Mesothelial cell of epicardium (in vitro differentiated cells): ENCODE results near the gene MBTD1. TPM values are rescaled to one million over a fixed set of nuclear protein-coding genes. Genes with fewer than 3 reads are reported as not detected.
"Not testable (repeated sequence)": the region's sequence is repeated elsewhere in the genome, so short reads cannot be mapped to it uniquely, and the experiment has no call there.

Source experiments
- DNase-seq, 2 experiments: peaks; one replicate each; pipeline ENCODE4 v3.0.0; 2021; ENCODE audit warnings: low spot score in 2 of 2; ENCODE audit not compliant: unreplicated experiment in 2 of 2
- H3K27ac Mint-ChIP-seq: 2 replicates; pipeline ENCODE4 v1.8.0; 2021; ENCODE audit warnings: mixed read lengths
- H3K27me3 Mint-ChIP-seq: 2 replicates; pipeline ENCODE4 v1.8.0; 2021; ENCODE audit warnings: low read depth, mixed read lengths
- H3K36me3 Mint-ChIP-seq: 2 replicates; pipeline ENCODE4 v1.8.0; 2021; ENCODE audit warnings: mixed read lengths
- H3K4me1 Mint-ChIP-seq: 2 replicates; pipeline ENCODE4 v1.8.0; 2021; ENCODE audit warnings: mixed read lengths
- H3K4me3 Mint-ChIP-seq: 2 replicates; pipeline ENCODE4 v1.8.0; 2021; ENCODE audit warnings: mild to moderate bottlenecking, moderate library complexity, mixed read lengths
- H3K9me3 Mint-ChIP-seq: 2 replicates; pipeline ENCODE4 v1.8.0; 2021; ENCODE audit warnings: mixed read lengths
- total RNA-seq: library from RNA; stranded (reverse); gene quantifications from 3 replicates; pipeline ENCODE4 v1.2.1, GENCODE V29; 2021
- TF ChIP-seq, protein P1 (sequence below): fragments of 200-600 bp; sonication (generic); IDR thresholded peaks from one replicate; pipeline ENCODE4 v1.5.0; 2021; ENCODE audit warnings: antibody characterized with exemption; ENCODE audit not compliant: unreplicated experiment

MBTD1 gene
- total RNA-seq, 1 donor from 2014 or later: 43.0 TPM

GRCh38 chr17:51287412-51287811 lies 27.6 kb upstream of the MBTD1 start:
- no peak overlapping the region for H3K27ac Mint-ChIP-seq
- H3K4me3 Mint-ChIP-seq: no peak overlapping the region
- no peaks in the 10 kb centered on the region for H3K4me1 Mint-ChIP-seq
- peaks cover 22% of the 10 kb centered on the region for H3K36me3 Mint-ChIP-seq
- TF ChIP-seq, protein P1, sequence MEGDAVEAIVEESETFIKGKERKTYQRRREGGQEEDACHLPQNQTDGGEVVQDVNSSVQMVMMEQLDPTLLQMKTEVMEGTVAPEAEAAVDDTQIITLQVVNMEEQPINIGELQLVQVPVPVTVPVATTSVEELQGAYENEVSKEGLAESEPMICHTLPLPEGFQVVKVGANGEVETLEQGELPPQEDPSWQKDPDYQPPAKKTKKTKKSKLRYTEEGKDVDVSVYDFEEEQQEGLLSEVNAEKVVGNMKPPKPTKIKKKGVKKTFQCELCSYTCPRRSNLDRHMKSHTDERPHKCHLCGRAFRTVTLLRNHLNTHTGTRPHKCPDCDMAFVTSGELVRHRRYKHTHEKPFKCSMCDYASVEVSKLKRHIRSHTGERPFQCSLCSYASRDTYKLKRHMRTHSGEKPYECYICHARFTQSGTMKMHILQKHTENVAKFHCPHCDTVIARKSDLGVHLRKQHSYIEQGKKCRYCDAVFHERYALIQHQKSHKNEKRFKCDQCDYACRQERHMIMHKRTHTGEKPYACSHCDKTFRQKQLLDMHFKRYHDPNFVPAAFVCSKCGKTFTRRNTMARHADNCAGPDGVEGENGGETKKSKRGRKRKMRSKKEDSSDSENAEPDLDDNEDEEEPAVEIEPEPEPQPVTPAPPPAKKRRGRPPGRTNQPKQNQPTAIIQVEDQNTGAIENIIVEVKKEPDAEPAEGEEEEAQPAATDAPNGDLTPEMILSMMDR: no peak
- H3K9me3 Mint-ChIP-seq: no peaks in the 10 kb centered on the region
- no peaks in the 10 kb centered on the region for H3K27me3 Mint-ChIP-seq
- DNase-seq: no peak

DNA sequence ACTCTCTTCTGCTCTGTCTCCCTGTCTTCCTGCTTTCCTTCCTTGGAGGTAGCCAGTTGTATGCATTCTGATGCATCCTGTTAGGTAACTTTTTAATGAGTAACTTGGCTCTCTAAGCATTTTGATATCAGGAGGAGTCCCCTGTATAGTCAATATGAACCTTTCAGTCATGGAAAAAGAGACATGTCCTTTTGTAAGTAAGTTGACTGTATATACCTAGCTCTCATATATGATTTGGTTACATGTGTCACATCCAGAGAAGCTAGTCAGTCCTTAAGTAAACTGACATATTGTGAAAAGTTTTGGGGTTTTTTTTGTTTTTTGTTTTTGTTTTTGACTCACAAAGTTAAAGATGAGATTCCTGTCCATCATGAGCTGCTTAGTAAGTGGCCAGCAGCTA lies 19.3 kb upstream of the MBTD1 start:
- Mint-ChIP-seq H3K27ac (no peak overlapping the region), H3K4me3 (no peak overlapping the region), H3K9me3 (no peaks in the 10 kb centered on the region), H3K4me1 (no peaks in the 10 kb centered on the region), H3K36me3 (peaks cover 47% of the 10 kb centered on the region), H3K27me3 (no peaks in the 10 kb centered on the region)
- TF ChIP-seq, protein P1: no peak
- DNase-seq: no peak

DNA sequence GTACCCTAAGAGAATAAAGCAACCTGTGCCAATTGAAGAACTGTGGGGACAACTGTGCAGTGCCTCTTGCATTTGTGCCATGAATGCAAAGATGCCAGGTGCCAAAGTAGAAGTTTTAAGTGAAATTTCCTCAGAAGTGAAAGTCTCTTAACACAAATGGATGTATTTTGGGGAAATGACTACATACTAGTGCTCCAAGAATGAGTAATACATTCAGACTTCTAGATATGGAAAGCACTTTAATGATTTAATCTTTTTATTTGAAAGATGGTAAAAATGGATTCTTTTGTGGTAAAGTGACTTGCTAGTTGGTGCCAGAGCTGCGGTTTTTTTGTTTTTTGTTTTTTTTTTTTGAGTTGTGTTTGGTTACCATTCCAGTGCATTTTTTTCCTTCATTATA lies 15.5 kb upstream of the MBTD1 start:
- no peak for DNase-seq
- Mint-ChIP-seq H3K27ac (no peak overlapping the region), H3K36me3 (peaks cover 44% of the 10 kb centered on the region), H3K4me3 (no peak overlapping the region), H3K4me1 (no peaks in the 10 kb centered on the region), H3K27me3 (no peaks in the 10 kb centered on the region), H3K9me3 (no peaks in the 10 kb centered on the region)
- TF ChIP-seq, protein P1: no peak

DNA sequence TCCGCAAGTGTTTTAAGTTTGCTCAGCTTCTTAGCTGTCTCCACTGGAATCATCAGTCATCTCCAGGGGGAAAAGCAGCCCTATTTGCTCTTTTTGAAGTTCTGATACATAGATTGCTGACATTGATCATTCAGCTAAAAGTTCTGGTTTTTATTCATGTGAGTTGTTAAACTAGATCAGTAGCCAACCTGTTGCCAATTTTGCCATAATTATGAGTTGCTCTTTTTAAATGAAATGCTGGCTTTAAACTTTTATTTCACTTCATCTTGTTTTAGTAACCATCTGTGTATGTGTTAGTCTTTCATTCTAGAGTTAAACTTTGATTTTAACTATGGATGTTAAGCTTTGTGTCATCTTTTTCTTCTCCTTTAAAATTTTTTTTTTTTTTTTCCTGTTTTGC lies 13.0 kb upstream of the MBTD1 start:
- no peaks in the 10 kb centered on the region for H3K4me1 Mint-ChIP-seq
- no peaks in the 10 kb centered on the region for H3K27me3 Mint-ChIP-seq
- no peaks in the 10 kb centered on the region for H3K9me3 Mint-ChIP-seq
- TF ChIP-seq, protein P1: no peak
- H3K27ac Mint-ChIP-seq: no peak overlapping the region
- H3K36me3 Mint-ChIP-seq: peaks cover 38% of the 10 kb centered on the region
- no peak for DNase-seq
- no peak overlapping the region for H3K4me3 Mint-ChIP-seq

DNA sequence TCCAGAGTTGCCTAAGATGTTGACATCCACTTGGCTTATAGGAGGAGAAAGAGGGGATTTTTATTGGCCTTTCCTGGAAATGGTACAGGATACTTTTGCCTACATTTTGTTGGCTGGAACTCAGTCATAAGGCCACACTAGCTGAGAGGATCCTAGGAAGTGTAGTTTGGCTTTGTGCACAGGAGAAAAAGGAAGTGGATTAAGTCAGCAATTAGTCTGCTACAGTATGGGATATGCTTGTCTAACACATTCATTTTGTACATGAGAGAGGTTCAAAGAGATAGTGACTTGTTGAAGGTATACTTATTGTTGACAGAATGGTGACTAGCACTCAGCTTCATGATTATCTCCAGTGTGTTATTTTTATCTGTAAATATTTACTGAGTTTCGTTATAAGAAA lies 10.8 kb upstream of the MBTD1 start:
- H3K27me3 Mint-ChIP-seq: no peaks in the 10 kb centered on the region
- no peaks in the 10 kb centered on the region for H3K4me1 Mint-ChIP-seq
- no peaks in the 10 kb centered on the region for H3K9me3 Mint-ChIP-seq
- H3K4me3 Mint-ChIP-seq: no peak overlapping the region
- TF ChIP-seq, protein P1: no peak
- no peak for DNase-seq
- peaks cover 33% of the 10 kb centered on the region for H3K36me3 Mint-ChIP-seq
- H3K27ac Mint-ChIP-seq: no peak overlapping the region

- Mint-ChIP-seq H3K27ac (peak overlapping the region; percentile 8), H3K9me3 (no peaks in the 10 kb centered on the region), H3K4me1 (no peaks in the 10 kb centered on the region), H3K4me3 (no peak overlapping the region), H3K36me3 (peaks cover 35% of the 10 kb centered on the region), H3K27me3 (no peaks in the 10 kb centered on the region)
- no peak for DNase-seq
- TF ChIP-seq, protein P1: no peak
These were observed 10.1 kb upstream of the MBTD1 start for GRCh38 chr17:51269991-51270390.

DNA sequence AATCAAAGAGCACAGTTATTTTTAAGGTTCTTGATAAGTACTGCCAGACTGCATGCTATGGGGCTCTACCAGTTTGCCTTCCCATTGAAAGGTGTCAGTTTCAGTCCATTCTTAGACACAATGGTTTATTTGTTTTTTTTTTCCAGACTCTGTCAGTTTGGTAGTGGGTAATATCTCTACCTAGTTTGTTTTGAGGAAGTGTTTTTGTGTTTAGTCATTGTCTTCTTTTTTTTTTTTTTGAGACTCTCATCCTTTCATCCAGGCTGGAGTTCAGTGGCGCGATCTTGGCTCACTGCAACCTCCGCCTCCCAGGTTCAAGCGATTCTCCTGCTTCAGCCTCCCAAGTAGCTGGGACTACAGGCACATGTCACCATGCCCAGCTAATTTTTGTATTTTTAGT lies 4.6 kb upstream of the MBTD1 start:
- H3K27ac Mint-ChIP-seq, H3K4me3 Mint-ChIP-seq, H3K27me3 Mint-ChIP-seq, H3K9me3 Mint-ChIP-seq, DNase-seq: not testable (repeated sequence)
- H3K36me3 Mint-ChIP-seq: peaks cover 27% of the 10 kb centered on the region
- H3K4me1 Mint-ChIP-seq: peaks cover 15% of the 10 kb centered on the region
